MCF 10A (cell line): ENCODE data around the gene ACO1. TPM values are rescaled to one million over a fixed set of nuclear protein-coding genes. Genes with fewer than 3 reads are reported as not detected.

Experiments
- Bru-seq: library from RNA; stranded (reverse); fragments of 400-500 nt; gene quantifications from one replicate; lab custom pipeline; 2021; lab: Mats Ljungman, UMichigan
- BruChase-seq, 2 experiments: library from RNA; stranded (reverse); fragments of 400-500 nt; gene quantifications; one replicate each; lab custom pipeline; 2021; lab: Mats Ljungman, UMichigan
- BruUV-seq: library from RNA; stranded (reverse); fragments of 400-500 nt; replicated peaks from 2 replicates; lab custom pipeline; 2021; lab: Mats Ljungman, UMichigan
- CTCF ChIA-PET: fragments of 300-600 bp; sonication (Branson Sonifier 250); formaldehyde crosslinking; extraction: SDS; loops from one replicate; lab custom pipeline; 2021; ENCODE audit warnings: antibody characterized with exemption, inconsistent platforms; lab: Yijun Ruan, JAX
- POLR2A ChIA-PET: fragments of 300-600, 350-650 bp; sonication (Branson Sonifier 250); formaldehyde crosslinking; extraction: SDS; loops from one replicate; lab custom pipeline; 2020; ENCODE audit warnings: antibody characterized with exemption, inconsistent platforms; lab: Yijun Ruan, JAX
- DNase-seq: peaks from one replicate; pipeline ENCODE4 v3.0.0-alpha.2; 2018; ENCODE audit not compliant: unreplicated experiment
- H3K27ac Mint-ChIP-seq: one replicate; pipeline ENCODE4 v1.8.0; 2022; ENCODE audit warnings: mild to moderate bottlenecking, low read depth, mixed read lengths; ENCODE audit not compliant: unreplicated experiment
- H3K27me3 Mint-ChIP-seq: one replicate; pipeline ENCODE4 v1.8.0; 2022; ENCODE audit warnings: mixed read lengths; ENCODE audit not compliant: insufficient read depth, unreplicated experiment
- H3K36me3 Mint-ChIP-seq: one replicate; pipeline ENCODE4 v1.8.0; 2022; ENCODE audit warnings: mild to moderate bottlenecking, moderate library complexity, mixed read lengths; ENCODE audit not compliant: insufficient read depth, unreplicated experiment
- H3K4me1 Mint-ChIP-seq: one replicate; pipeline ENCODE4 v1.8.0; 2022; ENCODE audit warnings: mixed read lengths; ENCODE audit not compliant: insufficient read depth, unreplicated experiment
- H3K4me3 Mint-ChIP-seq: one replicate; pipeline ENCODE4 v1.8.0; 2022; ENCODE audit warnings: mild to moderate bottlenecking, moderate library complexity, mixed read lengths; ENCODE audit not compliant: unreplicated experiment
- H3K9me3 Mint-ChIP-seq: one replicate; pipeline ENCODE4 v1.8.0; 2022; ENCODE audit warnings: mixed read lengths; ENCODE audit not compliant: unreplicated experiment
- intact Hi-C: fragments of 100-400 bp; cut with micrococcal nuclease; formaldehyde crosslinking; loops from 2 replicates; pipeline ENCODE4 v1.14.1; 2022
- long read RNA-seq: library from polyadenylated mRNA; stranded (forward); transcript quantifications from one replicate; pipeline ENCODE4 v2.0.0, GENCODE V29; 2022
- total RNA-seq: library from RNA; stranded (reverse); gene quantifications from 2 replicates; pipeline ENCODE4 v1.2.3, GENCODE V29; 2022
- TF ChIP-seq, protein P1 (sequence below): fragments of 200-600 bp; IDR thresholded peaks from one replicate; pipeline ENCODE4 v1.8.0; 2022; ENCODE audit warnings: antibody characterized with exemption, mild to moderate bottlenecking; ENCODE audit not compliant: unreplicated experiment

The ACO1 gene
- total RNA-seq (28.6 and 31.4 TPM in 2 replicates), Bru-seq, nascent RNA (percentile 78 among the genes with signal in this experiment), BruChase-seq, experiment 1, labeled RNA remaining after a 6-hour chase (percentile 77 among the genes with signal in this experiment), BruChase-seq, experiment 2, labeled RNA remaining after a 2-hour chase (percentile 71 among the genes with signal in this experiment)
- long read RNA-seq, full-length matches to known transcripts, result 163 of 188 reads
- long read RNA-seq, partial matches to known transcripts, result 10 of 188 reads
- long read RNA-seq, other reads (novel, unspliced or antisense), result 15 of 188 reads

GRCh38 chr9:32384364-32385151 lies at the start of gene ACO1:
TSS of gene ACO1 (plus strand) at chr9:32384643. CDS start at chr9:32405507, 20,864 bp downstream.
- Mint-ChIP-seq H3K4me3 (peak within 1 kb of the TSS; percentile 84), H3K4me1 (peaks cover 8% of the 10 kb centered on the region), H3K27ac (peak within 1 kb of the TSS; percentile 3), H3K27me3 (peaks cover 14% of the 10 kb centered on the region), H3K9me3 (no peaks in the 10 kb centered on the region), H3K36me3 (peaks cover 5% of the 10 kb centered on the region)
- intact Hi-C loops, result loop anchor here (2.0 kb wide), 1 partner anchor 42 kb away; no protein-coding TSS in a partner anchor
- CTCF ChIA-PET, result interaction anchor here (0.9 to 4.8 kb wide), 11 partner anchors 10 to 205 kb away, joined by 3 to 73 read pairs (median 10); partner anchors contain the start of genes NDUFB6 and RIGI
- TF ChIP-seq, protein P1, sequence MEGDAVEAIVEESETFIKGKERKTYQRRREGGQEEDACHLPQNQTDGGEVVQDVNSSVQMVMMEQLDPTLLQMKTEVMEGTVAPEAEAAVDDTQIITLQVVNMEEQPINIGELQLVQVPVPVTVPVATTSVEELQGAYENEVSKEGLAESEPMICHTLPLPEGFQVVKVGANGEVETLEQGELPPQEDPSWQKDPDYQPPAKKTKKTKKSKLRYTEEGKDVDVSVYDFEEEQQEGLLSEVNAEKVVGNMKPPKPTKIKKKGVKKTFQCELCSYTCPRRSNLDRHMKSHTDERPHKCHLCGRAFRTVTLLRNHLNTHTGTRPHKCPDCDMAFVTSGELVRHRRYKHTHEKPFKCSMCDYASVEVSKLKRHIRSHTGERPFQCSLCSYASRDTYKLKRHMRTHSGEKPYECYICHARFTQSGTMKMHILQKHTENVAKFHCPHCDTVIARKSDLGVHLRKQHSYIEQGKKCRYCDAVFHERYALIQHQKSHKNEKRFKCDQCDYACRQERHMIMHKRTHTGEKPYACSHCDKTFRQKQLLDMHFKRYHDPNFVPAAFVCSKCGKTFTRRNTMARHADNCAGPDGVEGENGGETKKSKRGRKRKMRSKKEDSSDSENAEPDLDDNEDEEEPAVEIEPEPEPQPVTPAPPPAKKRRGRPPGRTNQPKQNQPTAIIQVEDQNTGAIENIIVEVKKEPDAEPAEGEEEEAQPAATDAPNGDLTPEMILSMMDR, result no peak
- peak; percentile 83 for DNase-seq
- POLR2A ChIA-PET, result interaction anchor here (0.6 to 5.0 kb wide), 22 partner anchors 10 to 645 kb away, joined by 3 to 61 read pairs (median 4); partner anchors contain the start of genes NDUFB6, RIGI, SMIM27 and TOPORS
- BruUV-seq, result no TSS peak

DNA sequence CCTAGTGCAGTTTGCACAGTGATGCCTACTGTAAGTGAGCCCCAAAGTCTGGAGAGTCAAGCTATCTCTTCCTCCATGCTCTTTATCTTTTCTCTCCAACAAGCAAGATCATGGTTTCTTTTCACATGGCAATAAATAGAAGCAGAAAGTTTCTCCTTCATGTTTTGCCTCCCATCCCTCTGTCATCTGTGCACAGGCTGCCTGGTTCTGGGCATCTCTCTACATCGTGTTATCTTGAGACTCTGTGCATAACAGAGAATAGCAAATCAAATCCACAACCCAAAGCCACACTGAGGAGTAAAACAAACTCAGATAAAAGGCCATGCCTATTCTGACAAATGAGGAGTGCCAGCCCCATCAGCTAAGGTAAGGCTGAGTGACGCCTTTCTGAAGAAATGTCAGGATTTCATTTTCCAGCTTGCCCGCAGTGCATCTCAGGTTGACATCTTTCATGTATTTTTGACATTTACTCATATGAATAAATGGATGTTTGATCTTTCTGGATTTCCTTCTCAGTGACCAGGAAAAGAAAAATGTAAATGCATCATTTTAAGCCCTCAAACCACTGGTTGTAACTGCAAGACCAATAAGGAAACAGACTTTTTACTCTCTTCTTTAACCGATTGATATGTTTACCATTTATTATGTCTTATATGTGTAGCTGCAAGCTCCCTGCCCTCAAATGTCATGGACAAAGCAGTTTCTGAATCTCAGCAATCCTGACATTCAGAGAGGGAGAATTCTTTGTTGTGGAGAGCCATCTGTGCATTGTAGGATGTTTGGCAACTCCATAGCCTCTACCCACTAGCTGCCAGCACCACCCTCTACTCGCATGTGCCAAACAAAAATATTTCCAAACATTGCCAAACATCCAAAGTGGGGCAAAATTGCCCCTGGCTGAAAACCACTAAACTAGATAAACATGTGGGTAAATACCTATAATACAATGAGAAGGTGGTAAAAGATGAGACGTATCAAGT lies 49.2 kb upstream of the ACO1 start:
- intact Hi-C loops, result no loop called here
- no peak overlapping the region for H3K27ac Mint-ChIP-seq
- DNase-seq, result no peak
- H3K36me3 Mint-ChIP-seq, result no peaks in the 10 kb centered on the region
- peaks cover 14% of the 10 kb centered on the region for H3K27me3 Mint-ChIP-seq
- ChIA-PET POLR2A (interaction anchor here (0.6 kb wide), 1 partner anchor 41 kb away, joined by 3 read pairs; no protein-coding TSS in a partner anchor), CTCF (interaction anchor here (1.0 to 1.6 kb wide), 2 partner anchors 12 to 29 kb away, joined by 4 to 5 read pairs; no protein-coding TSS in a partner anchor)
- TF ChIP-seq, protein P1, result no peak
- H3K4me1 Mint-ChIP-seq, result no peaks in the 10 kb centered on the region
- no peak overlapping the region for H3K4me3 Mint-ChIP-seq
- H3K9me3 Mint-ChIP-seq, result no peaks in the 10 kb centered on the region
- no TSS peak for BruUV-seq

DNA sequence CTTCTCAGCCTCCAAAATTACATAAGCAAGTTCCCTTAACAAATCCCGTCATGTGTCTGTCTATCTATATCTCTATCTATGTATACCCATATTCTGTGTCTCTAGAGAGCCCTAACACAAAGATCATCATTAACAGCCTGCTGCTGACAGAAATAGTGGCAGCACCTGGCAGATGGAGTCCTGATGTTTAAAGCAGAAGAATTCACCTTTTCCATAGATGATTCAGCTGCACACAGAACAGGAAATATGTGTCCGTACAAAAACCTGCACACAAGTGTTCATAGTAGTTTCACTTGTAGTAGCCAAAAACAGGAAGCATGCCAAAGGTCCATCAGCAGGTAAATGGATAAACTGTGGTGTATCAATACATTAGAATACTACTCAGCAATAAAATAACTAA lies 45.0 kb upstream of the ACO1 start:
- Mint-ChIP-seq H3K36me3 (no peaks in the 10 kb centered on the region), H3K27ac (no peak overlapping the region), H3K27me3 (peaks cover 14% of the 10 kb centered on the region), H3K9me3 (no peaks in the 10 kb centered on the region), H3K4me3 (no peak overlapping the region), H3K4me1 (peaks cover 3% of the 10 kb centered on the region)
- ChIA-PET POLR2A (no interaction called here), CTCF (interaction anchor here (0.9 to 1.3 kb wide), 4 partner anchors 9 to 193 kb away, joined by 3 to 4 read pairs (median 4); no protein-coding TSS in a partner anchor)
- BruUV-seq, result no TSS peak
- intact Hi-C loops, result no loop called here
- TF ChIP-seq, protein P1, result no peak
- DNase-seq, result no peak
